DOHH2 (cell line): ENCODE results near the gene HIBCH.

Experiments
- H3F3A ChIP-seq: fragments of 200-600 bp; sonication (generic), shearing (Covaris generic); 2 replicates; pipeline ENCODE4 v1.6.0; 2016; ENCODE audit warnings: antibody characterized with exemption, mild to moderate bottlenecking; ENCODE audit not compliant: control insufficient read depth, insufficient read depth
- H3K27ac ChIP-seq: fragments of 200-600 bp; sonication (generic); 2 replicates; pipeline ENCODE4 v1.5.1; 2014; ENCODE audit warnings: low read depth, mild to moderate bottlenecking, low read length, moderate library complexity
- H3K27me3 ChIP-seq: fragments of 200-600 bp; sonication (generic); 2 replicates; pipeline ENCODE4 v1.6.1; 2014; ENCODE audit warnings: mild to moderate bottlenecking, low read length, mixed read lengths; ENCODE audit not compliant: control insufficient read depth
- H3K36me3 ChIP-seq: fragments of 200-600 bp; sonication (generic); 2 replicates; pipeline ENCODE4 v1.6.1; 2014; ENCODE audit warnings: mild to moderate bottlenecking, low read length, moderate library complexity, mixed read lengths; ENCODE audit not compliant: control insufficient read depth
- H3K4me1 ChIP-seq: fragments of 200-600 bp; sonication (generic); 2 replicates; pipeline ENCODE4 v1.6.1; 2014; ENCODE audit warnings: mild to moderate bottlenecking, low read length, mixed read lengths; ENCODE audit not compliant: control insufficient read depth
- H3K4me2 ChIP-seq: fragments of 200-600 bp; sonication (generic); 2 replicates; pipeline ENCODE4 v1.6.0; 2014; ENCODE audit warnings: mild to moderate bottlenecking, low read length, moderate library complexity
- H3K4me3 ChIP-seq: fragments of 200-600 bp; sonication (generic); 2 replicates; pipeline ENCODE4 v1.5.1; 2014; ENCODE audit warnings: mild to moderate bottlenecking, low read length, mixed read lengths
- H3K79me2 ChIP-seq: fragments of 200-600 bp; sonication (generic); 2 replicates; pipeline ENCODE4 v1.6.1; 2014; ENCODE audit warnings: mild to moderate bottlenecking, low read length, mixed read lengths; ENCODE audit not compliant: control insufficient read depth
- H3K9me2 ChIP-seq: fragments of 200-600 bp; sonication (generic); replicated peaks from 2 replicates; pipeline ENCODE4 v1.6.1; 2014; ENCODE audit warnings: mild to moderate bottlenecking, low read length, mixed read lengths; ENCODE audit not compliant: control insufficient read depth
- H3K9me3 ChIP-seq: fragments of 200-600 bp; sonication (generic); 2 replicates; pipeline ENCODE4 v1.6.1; 2014; ENCODE audit warnings: antibody characterized with exemption, low read length, mixed read lengths; ENCODE audit not compliant: control insufficient read depth, insufficient read depth
- H4K20me1 ChIP-seq: fragments of 200-600 bp; sonication (generic); 2 replicates; pipeline ENCODE4 v1.6.0; 2014; ENCODE audit warnings: low read depth, mild to moderate bottlenecking, antibody characterized with exemption, low read length, moderate library complexity; ENCODE audit not compliant: control insufficient read depth, insufficient read depth
- EZH2phosphoT487 ChIP-seq: fragments of 200-600 bp; sonication (generic); IDR thresholded peaks from 2 replicates; pipeline ENCODE4 v1.6.1; 2017; ENCODE audit warnings: borderline replicate concordance, mild to moderate bottlenecking, antibody characterized with exemption, low read length, moderate library complexity, mixed read lengths
- TF ChIP-seq, protein P1 (sequence below): fragments of 200-600 bp; sonication (generic); IDR thresholded peaks from one replicate; pipeline ENCODE4 v1.5.1; 2014; ENCODE audit warnings: antibody characterized with exemption, mild to moderate bottlenecking, low read depth, low read length; ENCODE audit not compliant: poor library complexity, severe bottlenecking

HIBCH gene

DNA sequence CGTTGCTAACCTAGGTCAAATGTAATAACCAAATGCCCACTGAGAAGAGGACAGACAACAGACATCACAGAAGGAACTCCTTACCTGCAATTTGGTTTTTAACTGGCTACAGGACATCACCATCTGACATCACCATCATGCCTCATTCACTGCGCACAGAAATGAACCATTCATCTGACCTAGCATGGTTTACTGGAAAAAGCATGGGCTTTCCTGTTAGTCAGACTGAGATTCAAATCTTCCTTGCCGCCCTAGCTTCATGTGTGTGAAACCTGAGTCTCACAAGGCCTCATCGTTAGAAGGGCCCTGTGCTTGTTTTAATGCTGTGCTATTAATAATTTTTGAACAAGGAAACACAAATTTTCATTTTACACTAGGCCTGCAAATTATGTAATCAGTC lies 1.1 kb upstream of the HIBCH start:
- Histone ChIP-seq H3K9me2 (no peaks in the 10 kb centered on the region), H3K4me3 (peak overlapping the region; percentile 84), H4K20me1 (no peaks in the 10 kb centered on the region), H3K4me1 (peaks cover 47% of the 10 kb centered on the region), H3K9me3 (no peaks in the 10 kb centered on the region), H3K27ac (0 out of 2 replicates have a peak overlapping the region, but pooled peaks have one; percentile 41), H3K79me2 (peaks cover 30% of the 10 kb centered on the region), H3K27me3 (no peaks in the 10 kb centered on the region), H3K36me3 (peaks cover 4% of the 10 kb centered on the region; the same call in 1 of the 2 replicates), H3K4me2 (peak overlapping the region; percentile 92), H3F3A (peaks cover 16% of the 10 kb centered on the region)
- TF ChIP-seq, protein P1, sequence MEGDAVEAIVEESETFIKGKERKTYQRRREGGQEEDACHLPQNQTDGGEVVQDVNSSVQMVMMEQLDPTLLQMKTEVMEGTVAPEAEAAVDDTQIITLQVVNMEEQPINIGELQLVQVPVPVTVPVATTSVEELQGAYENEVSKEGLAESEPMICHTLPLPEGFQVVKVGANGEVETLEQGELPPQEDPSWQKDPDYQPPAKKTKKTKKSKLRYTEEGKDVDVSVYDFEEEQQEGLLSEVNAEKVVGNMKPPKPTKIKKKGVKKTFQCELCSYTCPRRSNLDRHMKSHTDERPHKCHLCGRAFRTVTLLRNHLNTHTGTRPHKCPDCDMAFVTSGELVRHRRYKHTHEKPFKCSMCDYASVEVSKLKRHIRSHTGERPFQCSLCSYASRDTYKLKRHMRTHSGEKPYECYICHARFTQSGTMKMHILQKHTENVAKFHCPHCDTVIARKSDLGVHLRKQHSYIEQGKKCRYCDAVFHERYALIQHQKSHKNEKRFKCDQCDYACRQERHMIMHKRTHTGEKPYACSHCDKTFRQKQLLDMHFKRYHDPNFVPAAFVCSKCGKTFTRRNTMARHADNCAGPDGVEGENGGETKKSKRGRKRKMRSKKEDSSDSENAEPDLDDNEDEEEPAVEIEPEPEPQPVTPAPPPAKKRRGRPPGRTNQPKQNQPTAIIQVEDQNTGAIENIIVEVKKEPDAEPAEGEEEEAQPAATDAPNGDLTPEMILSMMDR: no peak
- TF ChIP-seq EZH2phosphoT487: no peak

DNA sequence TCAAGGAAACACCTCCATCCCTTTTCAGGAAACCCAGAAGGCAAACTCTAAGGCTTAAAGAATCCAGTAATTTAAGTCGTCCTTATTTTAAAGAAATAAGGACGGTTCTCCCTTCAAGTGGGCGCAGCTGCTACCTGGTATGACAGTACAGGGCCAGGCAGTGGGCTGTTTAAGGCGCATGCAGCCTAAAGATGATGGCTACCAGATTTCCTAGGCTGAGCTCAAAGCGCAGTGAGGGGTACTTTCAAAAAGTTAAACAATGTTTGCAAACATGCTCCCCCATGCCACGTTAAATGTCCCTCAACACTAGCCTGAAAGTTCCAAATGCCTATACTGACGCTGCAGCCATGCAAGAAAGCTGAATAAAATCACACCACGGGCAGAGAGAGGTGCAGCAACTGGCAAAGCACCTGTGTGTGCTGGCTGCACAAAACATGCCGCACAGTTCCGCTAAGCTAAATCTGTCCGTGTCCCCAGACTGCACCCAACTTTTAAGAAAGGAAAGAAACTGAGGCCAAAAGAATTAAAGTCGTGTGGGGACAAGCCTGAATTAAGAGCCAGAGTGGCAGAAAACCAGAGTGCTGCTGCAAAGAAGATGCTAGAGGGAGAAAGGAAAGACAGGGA lies 583 bp downstream of the HIBCH start:
- Histone ChIP-seq H3K4me2 (peak overlapping the region; percentile 92), H3K36me3 (peaks cover 4% of the 10 kb centered on the region; the same call in 1 of the 2 replicates), H3K4me3 (peak overlapping the region; percentile 84), H3K27ac (peak overlapping the region; percentile 41), H3K4me1 (peaks cover 54% of the 10 kb centered on the region), H4K20me1 (no peaks in the 10 kb centered on the region), H3K9me3 (no peaks in the 10 kb centered on the region), H3F3A (peaks cover 19% of the 10 kb centered on the region), H3K9me2 (no peaks in the 10 kb centered on the region), H3K27me3 (no peaks in the 10 kb centered on the region), H3K79me2 (peaks cover 37% of the 10 kb centered on the region)
- TF ChIP-seq, protein P1: no peak
- TF ChIP-seq EZH2phosphoT487: no peak

DNA sequence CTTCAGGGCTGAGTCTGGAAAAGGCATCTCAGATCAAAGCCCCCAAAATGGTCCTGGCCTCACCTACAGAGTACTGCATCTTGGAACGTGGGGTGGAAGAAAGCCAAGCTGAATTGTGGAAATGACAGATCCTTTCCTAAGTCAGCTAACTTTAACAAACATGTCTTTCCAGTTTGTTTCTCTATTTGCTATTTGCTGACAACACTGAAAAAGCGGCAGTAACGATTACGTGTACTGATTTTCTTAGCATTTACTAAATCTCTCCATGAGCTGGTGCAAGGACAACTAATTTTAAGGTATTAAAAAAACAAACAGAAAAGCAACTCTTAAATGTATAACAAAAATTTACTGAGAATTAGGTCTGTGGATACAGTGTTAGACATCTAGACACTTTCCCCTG lies 1.1 kb downstream of the HIBCH start:
- Histone ChIP-seq H3K36me3 (peaks cover 4% of the 10 kb centered on the region; the same call in 1 of the 2 replicates), H3F3A (peaks cover 19% of the 10 kb centered on the region), H3K4me3 (peak overlapping the region; percentile 84), H3K27me3 (no peaks in the 10 kb centered on the region), H3K4me2 (peak overlapping the region; percentile 92), H3K27ac (no peak overlapping the region), H3K9me2 (no peaks in the 10 kb centered on the region), H3K79me2 (peaks cover 39% of the 10 kb centered on the region), H3K4me1 (peaks cover 54% of the 10 kb centered on the region), H3K9me3 (no peaks in the 10 kb centered on the region), H4K20me1 (no peaks in the 10 kb centered on the region)
- TF ChIP-seq, protein P1: no peak
- no peak for TF ChIP-seq EZH2phosphoT487
